GM21737 (cell line): ENCODE data around the gene RIMKLA.

ENCODE experiments used
- ATAC-seq: cut with Tn5 transposase; IDR thresholded peaks from one replicate; pipeline ENCODE4 v1.9.1; 2021; ENCODE audit warnings: mild to moderate bottlenecking, moderate library complexity; ENCODE audit not compliant: unreplicated experiment

The RIMKLA gene

GRCh38 chr1:42380586-42381279 is at the start of gene RIMKLA:
Gene RIMKLA (plus strand): TSS chr1:42380792. CDS start chr1:42380935, 143 bp downstream.
- ATAC-seq, result peak; percentile 81

DNA sequence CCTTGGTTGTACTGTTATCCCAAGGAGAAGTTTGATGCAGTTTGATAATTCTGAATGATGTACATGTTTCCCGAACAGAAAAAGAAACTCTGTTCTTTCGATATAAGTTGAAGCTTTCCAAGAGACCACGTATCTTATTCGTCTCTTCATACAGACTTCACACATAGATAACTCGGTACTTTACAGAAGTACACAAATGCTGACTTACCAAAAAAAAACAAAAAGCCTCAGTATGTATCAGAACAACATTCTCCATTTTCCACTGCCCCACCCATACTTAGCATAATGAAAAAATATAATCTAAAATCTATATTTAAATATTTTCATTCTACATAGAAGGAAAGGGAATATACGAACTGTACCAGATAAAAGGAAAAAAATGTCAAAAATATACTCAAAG is 47.7 kb upstream of the RIMKLA start:
- ATAC-seq, result no peak

- peak; percentile 5 for ATAC-seq
Observed at GRCh38 chr1:42333662-42334239, 46.8 kb upstream of the RIMKLA start.

GRCh38 chr1:42334240-42335049 is 46.1 kb upstream of the RIMKLA start:
- peak; percentile 45 for ATAC-seq

DNA sequence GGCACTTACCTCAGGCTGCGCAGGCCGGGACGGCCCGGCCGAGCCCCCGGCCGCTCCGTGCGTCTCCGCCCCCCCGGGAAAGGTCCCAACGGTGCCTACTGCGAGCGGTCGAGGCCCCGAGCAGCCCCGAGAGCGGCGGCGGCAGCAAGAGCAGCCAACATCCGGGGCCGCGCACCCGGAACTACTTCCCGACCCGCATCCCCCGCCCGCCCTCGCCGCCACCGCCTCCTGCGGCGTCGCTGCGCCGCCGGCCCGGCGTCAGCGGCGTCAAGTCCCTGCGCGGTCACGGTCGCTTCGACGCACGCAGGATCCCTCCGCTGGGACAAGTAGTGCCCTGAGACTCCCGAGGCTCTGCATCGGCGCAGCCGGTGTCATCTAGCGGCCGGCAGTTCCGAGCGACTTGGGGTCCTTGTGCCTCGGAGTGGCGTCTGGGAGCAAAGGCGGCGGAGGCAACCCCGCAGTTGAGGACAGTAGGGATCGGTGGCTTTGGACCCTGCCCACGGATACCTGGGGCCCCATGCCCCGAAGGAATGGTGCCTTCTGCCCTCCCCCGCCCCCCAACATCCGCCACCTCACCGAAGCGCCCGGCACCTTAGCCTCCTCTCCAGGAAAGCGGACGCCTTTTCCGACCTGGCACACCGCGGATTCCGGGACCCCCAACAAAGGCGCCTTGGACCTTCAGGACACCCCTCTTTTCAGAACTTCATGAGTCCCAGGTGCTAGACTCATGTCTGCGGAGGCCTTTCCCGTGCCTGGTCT is 45.4 kb upstream of the RIMKLA start, which contains the start of gene FOXJ3:
TSS of gene FOXJ3 (minus strand) at position 186 of the 759 bp plus-strand sequence. CDS start 24,142 bp downstream, outside the sequence.
- peak; percentile 78 for ATAC-seq

- no peak for ATAC-seq
Observed at GRCh38 chr1:42335809-42336518, 44.6 kb upstream of the RIMKLA start.

DNA sequence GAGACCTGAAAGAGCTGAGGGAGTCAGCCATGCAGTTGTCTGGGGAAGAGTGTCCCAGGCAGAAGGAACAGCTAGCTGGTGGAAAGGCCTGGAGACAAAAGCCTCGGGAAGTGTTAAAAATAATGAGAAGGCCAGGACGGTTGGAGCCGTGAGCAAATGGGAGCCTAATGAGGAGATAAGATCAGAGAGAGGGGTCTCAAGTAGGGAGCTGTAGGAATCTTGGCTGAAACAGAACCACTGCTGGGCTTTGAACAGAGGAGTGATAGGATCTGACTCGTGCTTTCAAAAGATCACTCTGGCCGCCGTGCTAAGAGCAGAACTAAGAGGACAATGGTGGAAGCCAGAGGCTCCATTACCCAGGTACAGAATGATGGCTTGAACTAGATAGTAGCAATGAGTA is 43.6 kb upstream of the RIMKLA start:
- ATAC-seq, result no peak

DNA sequence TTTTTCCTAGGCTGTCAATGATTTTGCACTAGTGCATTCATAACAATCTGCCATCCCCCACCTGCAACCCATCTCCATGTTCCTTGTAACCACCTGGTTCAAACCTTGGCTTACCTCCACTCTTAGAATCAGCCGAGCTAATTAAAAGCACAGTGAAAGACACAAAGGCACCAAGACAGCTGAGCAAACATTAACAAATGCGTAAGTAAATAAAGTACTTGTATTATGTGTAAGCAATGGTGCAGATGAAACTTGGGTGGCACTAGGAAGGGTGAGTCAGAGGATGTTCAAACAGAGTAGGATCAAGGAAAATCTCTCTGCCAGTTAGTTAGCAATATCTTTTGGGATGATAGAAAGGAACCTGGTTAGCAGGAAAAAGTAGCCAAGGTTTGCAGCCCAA is 40.5 kb upstream of the RIMKLA start:
- no peak for ATAC-seq

- no peak for ATAC-seq
Observed at GRCh38 chr1:42340901-42341300, 39.7 kb upstream of the RIMKLA start.

GRCh38 chr1:42343049-42343448 is 37.5 kb upstream of the RIMKLA start:
- ATAC-seq, result no peak

GRCh38 chr1:42348498-42348897 is 32.1 kb upstream of the RIMKLA start:
- ATAC-seq, result no peak

GRCh38 chr1:42350086-42350485 is 30.5 kb upstream of the RIMKLA start:
- no peak for ATAC-seq

DNA sequence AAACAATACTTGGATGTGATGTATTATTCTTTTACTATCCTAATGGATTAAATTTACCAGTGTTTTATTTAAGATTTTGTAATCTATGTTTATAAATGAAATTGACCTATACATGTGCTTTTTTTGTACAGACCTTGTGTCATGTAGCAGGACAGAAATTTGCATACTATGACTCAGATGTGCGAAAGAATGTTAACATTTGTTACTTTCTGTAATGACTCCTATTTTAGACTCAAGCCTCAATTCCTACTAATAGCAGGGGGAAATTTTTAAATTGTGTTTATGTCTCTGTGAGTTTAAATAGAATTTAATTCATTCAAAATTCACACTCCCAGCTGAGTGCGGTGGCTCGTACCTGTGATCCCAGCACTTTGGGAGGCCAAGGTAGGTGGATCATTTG is 21.8 kb upstream of the RIMKLA start:
- ATAC-seq, result no peak

DNA sequence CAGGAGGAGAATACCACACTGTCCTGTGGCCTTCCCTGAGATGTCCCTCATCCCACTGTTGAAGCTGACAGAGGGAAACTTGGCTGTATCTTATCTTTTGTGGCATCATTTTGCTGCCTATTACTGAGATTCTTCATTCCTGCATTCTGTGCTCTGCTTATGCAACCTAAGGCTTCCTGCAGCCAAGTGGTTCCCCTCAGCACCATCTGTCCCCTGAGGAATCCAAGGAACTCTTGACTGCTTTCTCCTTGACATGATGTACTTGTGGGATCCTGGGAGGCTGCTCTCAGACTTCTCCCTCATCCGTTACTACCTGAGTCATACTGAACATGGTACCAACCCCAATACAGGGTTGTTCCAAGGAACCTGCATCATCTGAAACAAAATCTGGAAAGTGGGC is 21.1 kb upstream of the RIMKLA start:
- ATAC-seq, result no peak

DNA sequence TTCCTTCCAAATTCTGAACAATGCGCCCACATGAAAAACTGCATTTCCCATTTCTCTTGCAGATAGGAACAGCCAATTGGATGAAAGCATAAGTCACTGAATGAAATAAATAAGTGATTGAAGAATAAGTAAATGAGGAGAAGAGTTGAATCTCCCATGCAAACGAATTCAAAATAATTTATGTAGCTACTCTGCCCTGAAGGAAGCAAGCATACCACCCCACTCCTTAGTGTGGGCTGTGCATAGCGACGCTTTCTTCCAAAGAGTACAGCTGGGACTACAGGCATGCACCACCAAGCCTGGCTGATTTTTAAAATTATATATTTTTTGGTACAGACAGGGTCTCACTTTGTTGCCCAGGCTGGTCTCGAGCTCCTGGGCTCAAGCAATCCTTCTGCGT is 16.5 kb upstream of the RIMKLA start:
- ATAC-seq, result no peak

GRCh38 chr1:42364542-42364941 is 16.1 kb upstream of the RIMKLA start:
- ATAC-seq, result no peak

DNA sequence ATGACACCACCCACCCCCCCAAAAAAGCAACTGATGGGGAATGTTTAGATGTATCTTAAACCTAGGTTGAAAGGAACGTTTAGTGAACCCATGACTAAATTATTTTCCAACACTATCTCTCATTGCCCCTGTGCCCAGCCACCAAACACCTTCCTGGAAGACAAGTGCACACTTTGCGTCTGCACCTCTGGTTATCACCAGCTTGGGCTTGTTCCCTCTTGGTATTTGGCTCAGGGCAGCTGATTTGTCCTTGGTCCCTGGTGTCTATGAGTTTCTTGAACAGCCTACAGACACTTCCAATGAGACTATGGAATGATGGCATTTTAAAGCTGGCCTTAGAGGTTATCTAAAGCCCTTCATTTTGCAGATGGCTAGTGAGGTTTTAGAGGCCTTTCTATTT is 15.5 kb upstream of the RIMKLA start:
- no peak for ATAC-seq

- ATAC-seq, result no peak
Observed at GRCh38 chr1:42368096-42368795, 12.3 kb upstream of the RIMKLA start.

DNA sequence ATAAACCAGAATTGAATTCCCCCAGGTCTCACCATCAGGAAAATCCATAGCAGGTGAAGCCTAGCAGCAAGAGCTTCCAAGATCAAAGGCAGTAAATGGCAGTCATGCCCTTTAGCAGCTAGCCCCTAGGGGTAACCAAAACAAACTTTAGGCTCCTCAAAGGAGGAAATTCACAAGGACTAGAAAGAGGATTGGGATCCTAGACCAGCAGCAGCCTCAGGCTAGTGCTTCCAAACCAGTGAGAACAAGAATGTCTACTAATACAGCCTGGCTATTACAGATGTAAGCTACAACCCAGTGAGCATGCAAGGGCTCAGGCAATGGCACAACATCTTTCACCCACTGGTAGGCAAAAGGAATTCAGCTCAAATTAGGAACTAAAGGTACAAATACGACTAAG is 11.1 kb upstream of the RIMKLA start:
- ATAC-seq, result no peak
